ENCODE data around the gene OCIAD2.

The OCIAD2 gene

DNA sequence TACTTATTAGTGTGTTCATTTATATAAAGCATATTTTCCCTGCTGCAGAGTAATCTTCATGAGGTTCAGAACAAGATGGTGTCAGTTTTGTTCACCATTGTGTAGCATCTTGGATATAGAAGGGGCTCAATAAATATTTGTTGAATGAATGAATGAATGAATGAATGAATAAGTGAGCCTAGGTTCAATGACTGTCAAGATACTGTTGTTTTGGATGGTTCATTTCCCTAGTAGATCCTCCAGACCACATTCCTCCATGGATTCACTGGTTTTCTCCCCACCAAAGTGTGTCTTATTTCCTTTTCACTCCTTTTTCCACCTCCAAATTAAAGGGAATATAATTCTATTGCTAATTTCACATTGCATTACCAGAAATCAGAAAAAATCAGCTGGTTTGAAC lies 2.1 kb upstream of the OCIAD2 start:
- TF ChIP-seq, protein P1, sequence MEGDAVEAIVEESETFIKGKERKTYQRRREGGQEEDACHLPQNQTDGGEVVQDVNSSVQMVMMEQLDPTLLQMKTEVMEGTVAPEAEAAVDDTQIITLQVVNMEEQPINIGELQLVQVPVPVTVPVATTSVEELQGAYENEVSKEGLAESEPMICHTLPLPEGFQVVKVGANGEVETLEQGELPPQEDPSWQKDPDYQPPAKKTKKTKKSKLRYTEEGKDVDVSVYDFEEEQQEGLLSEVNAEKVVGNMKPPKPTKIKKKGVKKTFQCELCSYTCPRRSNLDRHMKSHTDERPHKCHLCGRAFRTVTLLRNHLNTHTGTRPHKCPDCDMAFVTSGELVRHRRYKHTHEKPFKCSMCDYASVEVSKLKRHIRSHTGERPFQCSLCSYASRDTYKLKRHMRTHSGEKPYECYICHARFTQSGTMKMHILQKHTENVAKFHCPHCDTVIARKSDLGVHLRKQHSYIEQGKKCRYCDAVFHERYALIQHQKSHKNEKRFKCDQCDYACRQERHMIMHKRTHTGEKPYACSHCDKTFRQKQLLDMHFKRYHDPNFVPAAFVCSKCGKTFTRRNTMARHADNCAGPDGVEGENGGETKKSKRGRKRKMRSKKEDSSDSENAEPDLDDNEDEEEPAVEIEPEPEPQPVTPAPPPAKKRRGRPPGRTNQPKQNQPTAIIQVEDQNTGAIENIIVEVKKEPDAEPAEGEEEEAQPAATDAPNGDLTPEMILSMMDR (IDR thresholded peaks at IDR 0.05; ENCODE audit: borderline replicate concordance, insufficient read depth, low read depth, low read length) = no peak
- H3K4me3 ChIP-seq (ENCODE audit: low read depth, low read length) = no peak overlapping the region

DNA sequence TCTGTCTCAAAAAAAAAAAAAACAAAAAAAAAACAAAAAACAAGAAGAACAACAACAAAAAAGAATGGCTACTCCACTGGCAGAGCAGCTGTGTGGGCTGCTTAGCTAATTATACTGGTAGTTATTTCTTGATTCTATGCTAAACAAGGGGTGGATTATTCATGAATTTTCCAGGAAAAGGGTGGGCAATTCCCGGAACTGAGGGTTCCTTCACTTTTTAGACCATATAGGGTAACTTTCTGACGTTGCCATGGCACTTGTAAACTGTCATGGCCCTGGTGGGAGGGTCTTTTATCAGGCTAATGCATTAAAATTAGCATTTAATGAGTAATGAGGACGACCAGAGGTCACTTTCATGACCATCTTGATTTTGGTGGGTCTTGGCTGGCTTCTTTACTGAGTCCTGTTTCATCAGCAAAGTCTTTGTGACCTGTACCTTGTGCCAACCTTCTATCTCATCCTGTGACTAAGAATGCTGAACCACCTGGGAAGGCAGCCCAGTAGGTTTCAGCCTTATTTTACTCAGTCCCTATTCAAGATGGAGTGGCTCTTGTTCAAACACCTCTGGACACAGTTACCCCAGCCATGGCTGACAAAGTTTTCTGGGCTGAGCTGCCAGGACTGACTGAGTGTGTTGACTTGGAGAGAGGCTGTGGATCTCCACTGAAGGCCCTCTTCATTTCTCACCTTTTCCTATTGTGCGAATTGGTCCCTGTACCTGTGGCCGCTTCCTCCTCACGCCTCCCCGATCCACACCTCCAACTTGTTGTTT lies 1.3 kb upstream of the OCIAD2 start:
- H3K4me3 ChIP-seq (ENCODE audit: low read depth, low read length) = no peak overlapping the region
- TF ChIP-seq, protein P1 (IDR thresholded peaks at IDR 0.05; ENCODE audit: borderline replicate concordance, insufficient read depth, low read depth, low read length) = no peak

DNA sequence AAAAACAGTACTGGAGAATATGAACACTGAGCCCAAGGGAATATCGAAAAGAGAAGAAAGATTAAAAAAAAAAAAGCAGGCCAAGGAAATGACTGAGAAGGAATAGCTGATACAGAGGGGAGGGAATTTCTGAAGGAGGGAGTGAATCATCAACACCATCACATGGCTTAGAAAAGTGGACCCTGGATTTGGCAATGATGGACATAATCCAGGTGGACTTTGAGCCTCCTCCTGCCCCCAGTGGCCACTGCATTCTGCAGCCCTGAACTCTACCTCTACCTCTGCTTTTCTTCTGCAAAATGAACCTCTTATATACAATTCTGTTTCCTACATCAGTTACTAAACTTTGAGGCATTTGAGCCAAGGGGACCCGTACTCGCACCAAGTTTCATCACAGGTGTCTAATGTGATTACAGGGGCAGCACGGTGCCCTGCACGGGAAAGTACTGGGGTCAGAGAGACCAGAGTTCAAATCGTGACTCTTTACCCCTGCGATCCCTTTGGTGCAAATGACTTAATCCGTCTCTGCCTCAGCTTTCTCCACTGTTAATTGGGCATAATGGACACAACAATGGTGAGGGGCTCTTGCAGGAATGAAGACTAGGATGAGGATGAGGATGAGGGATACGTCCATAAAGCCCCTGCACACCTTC lies 1.1 kb downstream of the OCIAD2 start:
- peak overlapping the region; percentile 94 for H3K4me3 ChIP-seq (ENCODE audit: low read depth, low read length)
- TF ChIP-seq, protein P1 (IDR thresholded peaks at IDR 0.05; ENCODE audit: borderline replicate concordance, insufficient read depth, low read depth, low read length) = peak; percentile 35; the same call in 1 of the 2 replicates

DNA sequence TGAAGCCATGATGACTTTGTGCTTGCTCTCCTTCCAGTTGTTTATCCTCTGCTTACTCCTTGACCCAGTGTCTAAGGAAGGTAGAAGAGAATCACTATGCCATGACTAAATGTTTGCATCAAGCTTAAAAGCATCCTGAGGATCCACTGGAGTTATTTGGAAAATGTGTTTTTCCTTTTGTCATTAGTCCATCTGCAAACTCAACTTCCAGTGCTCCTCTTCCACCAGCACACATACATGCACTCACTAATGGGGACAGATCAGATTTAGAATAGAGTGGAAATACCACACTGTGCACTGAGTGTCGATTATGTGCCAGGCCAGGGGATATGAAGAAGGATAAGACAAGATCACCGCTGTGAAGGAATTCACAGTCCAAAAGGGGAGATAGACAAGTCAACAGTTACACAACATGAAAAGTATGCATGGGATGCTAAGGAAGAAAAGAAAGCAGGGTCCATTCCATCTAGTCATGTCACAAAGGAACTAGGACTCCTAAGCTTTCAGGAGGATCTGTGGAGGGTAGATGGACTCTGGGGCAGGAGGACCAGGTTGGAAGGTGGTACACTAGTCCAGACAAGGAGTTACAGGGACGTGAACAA lies 1.9 kb downstream of the OCIAD2 start:
- H3K4me3 ChIP-seq (ENCODE audit: low read depth, low read length) = no peak overlapping the region
- TF ChIP-seq, protein P1 (IDR thresholded peaks at IDR 0.05; ENCODE audit: borderline replicate concordance, insufficient read depth, low read depth, low read length) = no peak

DNA sequence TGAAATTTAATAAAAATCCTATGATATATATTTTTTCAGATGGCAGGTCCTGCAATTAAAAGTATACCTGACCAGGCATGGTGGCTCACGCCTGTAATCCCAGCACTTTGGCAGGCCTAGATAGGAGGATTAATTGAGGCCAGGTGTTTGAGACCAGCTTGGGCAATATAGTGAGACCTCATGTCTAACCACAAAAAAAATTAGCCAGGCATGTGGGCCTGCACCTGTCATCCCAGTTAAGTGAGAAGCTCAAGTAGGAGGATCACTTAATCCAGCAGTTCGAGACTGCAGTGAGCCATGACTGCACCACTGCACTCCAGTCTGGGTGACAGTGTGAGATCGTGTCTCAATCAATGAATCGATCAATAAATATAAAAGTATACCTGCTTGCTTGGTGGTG lies 2.5 kb downstream of the OCIAD2 start:
- H3K4me3 ChIP-seq (ENCODE audit: low read depth, low read length) = no peak overlapping the region
- TF ChIP-seq, protein P1 (IDR thresholded peaks at IDR 0.05; ENCODE audit: borderline replicate concordance, insufficient read depth, low read depth, low read length) = no peak

DNA sequence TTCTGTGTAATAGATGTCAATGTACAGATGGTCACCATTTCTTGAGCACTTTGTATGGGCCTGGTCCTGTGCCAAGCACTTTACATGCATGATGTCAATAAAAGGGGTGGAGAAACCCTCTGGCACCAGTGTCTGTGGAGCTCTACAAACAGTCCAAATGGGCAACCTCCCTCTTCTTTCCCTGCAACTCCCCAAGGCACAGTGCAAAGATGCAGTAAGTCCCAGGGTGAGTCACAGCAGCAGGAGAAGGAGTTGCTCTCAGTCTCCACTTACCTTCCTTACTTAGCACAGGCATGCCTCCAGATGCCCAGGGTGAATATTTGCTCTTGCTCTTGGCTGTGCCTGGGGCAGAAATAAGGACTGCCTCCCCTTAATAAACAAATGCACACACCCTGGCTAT lies 4.3 kb downstream of the OCIAD2 start:
- TF ChIP-seq, protein P1 (IDR thresholded peaks at IDR 0.05; ENCODE audit: borderline replicate concordance, insufficient read depth, low read depth, low read length) = no peak
- H3K4me3 ChIP-seq (ENCODE audit: low read depth, low read length) = no peak overlapping the region
